ENCODE measurements around the gene KIRREL3. TPM values are rescaled to one million over a fixed set of nuclear protein-coding genes. Genes with fewer than 3 reads are reported as not detected.

KIRREL3 gene
- total and polyA plus RNA-seq, 2 of the 4 experiments (the other 2 are of a cell fraction) = 10.9 to 15.9 TPM

GRCh38 chr11:126613272-126613671 lies 387.3 kb downstream of the KIRREL3 start:
- H3K9ac ChIP-seq (ENCODE audit: low read depth, low read length) = no peak overlapping the region
- H3K9me1 ChIP-seq (ENCODE audit: insufficient read depth, low read length) = no peaks in the 10 kb centered on the region
- H2AK9ac ChIP-seq (replicated peaks; ENCODE audit: low read depth, low read length, poor library complexity) = no peak overlapping the region
- in situ Hi-C loops (cut with MboI; ENCODE audit: low sequenced_read_pairs) = loop anchor here (10.0 to 25.0 kb wide), 2 partner anchors 462 to 724 kb away; no protein-coding TSS in a partner anchor
- H3K4me2 ChIP-seq (ENCODE audit: low read depth, low read length) = no peak overlapping the region
- no peak overlapping the region for H4K8ac ChIP-seq (ENCODE audit: low read depth in 2 of 2, low read length in 2 of 2)
- H2BK20ac ChIP-seq (ENCODE audit: low read depth, low read length) = no peak overlapping the region
- no peak overlapping the region for H3K14ac ChIP-seq (replicated peaks; ENCODE audit: low read depth, low read length)
- H3K23ac ChIP-seq (ENCODE audit: low read depth, low read length) = no peak overlapping the region
- TF ChIP-seq RAD21 (IDR thresholded peaks at IDR 0.05; ENCODE audit: low read length) (no peak), RFX5 (IDR thresholded peaks at IDR 0.05; ENCODE audit: low read depth, low read length) (no peak), FOS (IDR thresholded peaks at IDR 0.05; ENCODE audit: low read depth, low read length) (no peak), SMC3 (IDR thresholded peaks at IDR 0.05; ENCODE audit: low read depth, low read length) (no peak), MAFK (IDR thresholded peaks at IDR 0.05; ENCODE audit: low read depth, low read length) (no peak), USF2 (IDR thresholded peaks at IDR 0.05; ENCODE audit: low read depth, low read length) (no peak), CTCF (conservative IDR thresholded peaks at IDR 0.05; ENCODE audit: low read depth, low read length) (no peak), POLR2A (IDR thresholded peaks at IDR 0.05; ENCODE audit: low read depth, low read length) (no peak), MAZ (IDR thresholded peaks at IDR 0.05; ENCODE audit: borderline replicate concordance, low read depth, low read length) (no peak), RCOR1 (IDR thresholded peaks at IDR 0.05; ENCODE audit: insufficient replicate concordance, low read length) (no peak), ELK1 (IDR thresholded peaks at IDR 0.05; ENCODE audit: borderline replicate concordance, low read depth, low read length) (no peak), CHD1 (IDR thresholded peaks at IDR 0.05; ENCODE audit: low read depth, low read length) (no peak), NFE2L2 (IDR thresholded peaks at IDR 0.05; ENCODE audit: low read depth, low read length) (no peak), BHLHE40 (IDR thresholded peaks at IDR 0.05; ENCODE audit: low read depth, low read length) (no peak), MXI1 (IDR thresholded peaks at IDR 0.05; ENCODE audit: borderline replicate concordance, low read depth, low read length) (no peak), CEBPB (IDR thresholded peaks at IDR 0.05; ENCODE audit: low read depth, low read length) (no peak)
- no peak overlapping the region for H4K5ac ChIP-seq (ENCODE audit: low read depth, low read length)
- POLR2A ChIA-PET (ENCODE audit: unreplicated experiment) = no interaction called here
- WGBS, 2 experiments (ENCODE audit: extremely low coverage in 2 of 2, insufficient read length in 1 of 2) = no CpG with 5 or more reads among the region's 4 CpGs
- ATAC-seq (ENCODE audit: low read depth) = no peak
- dilution Hi-C loops (cut with HindIII; ENCODE audit: low sequenced_read_pairs, unreplicated experiment) = no loop called here
- H3K27me3 ChIP-seq (ENCODE audit: control insufficient read depth, insufficient read depth, low read length) = no peaks in the 10 kb centered on the region
- H3K4me1 ChIP-seq (ENCODE audit: control insufficient read depth, insufficient read depth, low read length) = no peaks in the 10 kb centered on the region
- no peak overlapping the region for H2BK5ac ChIP-seq (ENCODE audit: low read depth, low read length, poor library complexity, severe bottlenecking)
- no peak overlapping the region for H2BK15ac ChIP-seq (ENCODE audit: low read depth, low read length)
- H2BK120ac ChIP-seq (ENCODE audit: low read depth, low read length) = no peak overlapping the region
- H2AFZ ChIP-seq (replicated peaks; ENCODE audit: low read length, poor library complexity) = no peak overlapping the region
- no peaks in the 10 kb centered on the region for H3K9me3 ChIP-seq (ENCODE audit: control insufficient read depth, insufficient read depth, low read length)
- no peak overlapping the region for H3K4me3 ChIP-seq (ENCODE audit: insufficient read depth, low read depth, low read length)
- no peak overlapping the region for H3K56ac ChIP-seq (ENCODE audit: extremely low read depth, insufficient read depth, low read length)
- no peak overlapping the region for H2AK5ac ChIP-seq (ENCODE audit: low read depth, low read length)
- H4K20me1 ChIP-seq (ENCODE audit: insufficient read depth, low read length) = no peaks in the 10 kb centered on the region
- H4K91ac ChIP-seq (ENCODE audit: insufficient read depth, low read depth, low read length) = no peak overlapping the region
- DNase-seq = no peak
- no peaks in the 10 kb centered on the region for H3K36me3 ChIP-seq (ENCODE audit: control insufficient read depth, insufficient read depth, low read length)
- intact Hi-C loops (cut with micrococcal nuclease) = no loop called here
- CTCF ChIA-PET = interaction anchor here (0.6 kb wide), 1 partner anchor 1491 kb away, joined by 3 read pairs; no protein-coding TSS in a partner anchor
- no peak overlapping the region for H3K27ac ChIP-seq (ENCODE audit: insufficient read depth, low read length)
- no peak overlapping the region for H3K4ac ChIP-seq (ENCODE audit: low read depth, low read length)
- BruUV-seq (replicated peaks) = no TSS peak
- H3K18ac ChIP-seq (ENCODE audit: low read depth, low read length) = no peak overlapping the region
- H3K79me1 ChIP-seq (ENCODE audit: low read depth in 1 of 2, low read length in 2 of 2) = peaks cover 0 to 2% of the 10 kb centered on the region in 2 experiments; a peak in 1 of 4 replicates

Data from IMR-90 (cell line).